HEK293 (cell line): ENCODE data around the gene EXOC3.

Experiments
- CTCF ChIA-PET: fragments of 350-600 bp; formaldehyde crosslinking; extraction: SDS; loops from one replicate; lab custom pipeline; 2021; ENCODE audit warnings: antibody characterized with exemption; lab: Yijun Ruan, JAX
- POLR2A ChIA-PET: fragments of 300-600 bp; formaldehyde crosslinking; extraction: SDS; loops from one replicate; lab custom pipeline; 2020; ENCODE audit warnings: antibody characterized with exemption, inconsistent platforms; lab: Yijun Ruan, JAX
- H3K27ac ChIP-seq: fragments of 200-500 bp; sonication (Bioruptor generic); 2 replicates; pipeline ENCODE4 v1.5.1; 2014; ENCODE audit warnings: low read depth, low read length, control low read depth, inconsistent platforms; ENCODE audit errors: extremely low read depth
- H3K36me3 ChIP-seq, 2 experiments: fragments of 200-500 bp in 1 of 2; sonication (Bioruptor generic) in 1 of 2; 1 replicate in 1 of 2; 2 replicates in 1 of 2; pipeline ENCODE4 v1.5.1; 2014 to 2017; ENCODE audit warnings: inconsistent platforms in 2 of 2, low read length in 2 of 2; ENCODE audit not compliant: control insufficient read depth in 2 of 2, insufficient read depth in 1 of 2
- H3K4me1 ChIP-seq: fragments of 200-500 bp; sonication (Bioruptor generic); 2 replicates; pipeline ENCODE4 v1.5.1; 2014; ENCODE audit warnings: mild to moderate bottlenecking, low read length, inconsistent platforms; ENCODE audit not compliant: control insufficient read depth, insufficient read depth
- H3K4me3 ChIP-seq: 2 replicates; pipeline ENCODE4 v1.5.1; 2011; ENCODE audit warnings: low read depth, mild to moderate bottlenecking, control low read depth, low read length, moderate library complexity
- H3K9me3 ChIP-seq: fragments of 200-500 bp; sonication (Bioruptor generic); 2 replicates; pipeline ENCODE4 v1.5.1; 2014; ENCODE audit warnings: low read depth, low read length, inconsistent platforms; ENCODE audit not compliant: control insufficient read depth, insufficient read depth
- EGR2 ChIP-seq: fragments of 450-650 bp; formaldehyde crosslinking; IDR thresholded peaks from 2 replicates; pipeline ENCODE4 v1.5.1; 2016; ENCODE audit warnings: low read depth, missing biosample characterization, missing genetic modification characterization
- HOXD13 ChIP-seq: sonication (generic); formaldehyde crosslinking; IDR thresholded peaks from 2 replicates; pipeline ENCODE4 v1.8.0; 2022; ENCODE audit warnings: missing genetic modification reagents, borderline replicate concordance
- IKZF3 ChIP-seq: fragments of 450-650 bp; IDR thresholded peaks from 2 replicates; pipeline ENCODE4 v1.5.0; 2018; ENCODE audit warnings: missing biosample characterization, mild to moderate bottlenecking, missing genetic modification characterization, moderate library complexity
- ZBTB21 ChIP-seq: fragments of 450-650 bp; formaldehyde crosslinking; IDR thresholded peaks from 2 replicates; pipeline ENCODE4 v1.5.1; 2017; ENCODE audit warnings: missing biosample characterization, missing genetic modification characterization
- ZFHX2 ChIP-seq: fragments of 450-650 bp; formaldehyde crosslinking; conservative IDR thresholded peaks from 2 replicates; pipeline ENCODE4 v1.5.1; 2016; ENCODE audit warnings: missing biosample characterization, missing genetic modification characterization
- ZFP37 ChIP-seq: fragments of 450-650 bp; formaldehyde crosslinking; IDR thresholded peaks from 2 replicates; pipeline ENCODE4 v1.5.1; 2016; ENCODE audit warnings: missing biosample characterization, missing genetic modification characterization
- ZFP69B ChIP-seq: fragments of 450-650 bp; formaldehyde crosslinking; IDR thresholded peaks from 2 replicates; pipeline ENCODE4 v1.5.1; 2016; ENCODE audit warnings: missing biosample characterization, missing genetic modification characterization
- ZIC2 ChIP-seq: fragments of 450-650 bp; formaldehyde crosslinking; IDR thresholded peaks from 2 replicates; pipeline ENCODE4 v1.5.1; 2016; ENCODE audit warnings: missing biosample characterization, missing genetic modification characterization
- ZNF133 ChIP-seq: fragments of 450-650 bp; formaldehyde crosslinking; IDR thresholded peaks from 2 replicates; pipeline ENCODE4 v1.5.1; 2016; ENCODE audit warnings: missing biosample characterization, missing genetic modification characterization
- ZNF184 ChIP-seq: fragments of 450-650 bp; IDR thresholded peaks from 2 replicates; pipeline ENCODE4 v1.5.1; 2018; ENCODE audit warnings: missing biosample characterization, mild to moderate bottlenecking, missing genetic modification characterization
- ZNF292 ChIP-seq: fragments of 450-650 bp; formaldehyde crosslinking; IDR thresholded peaks from 2 replicates; pipeline ENCODE4 v1.5.1; 2016; ENCODE audit warnings: low read depth, missing biosample characterization, missing genetic modification characterization, borderline replicate concordance
- ZNF341 ChIP-seq: fragments of 450-650 bp; formaldehyde crosslinking; IDR thresholded peaks from 2 replicates; pipeline ENCODE4; 2016; ENCODE audit warnings: low read depth, missing biosample characterization, missing genetic modification characterization
- ZNF423 ChIP-seq: fragments of 450-650 bp; formaldehyde crosslinking; IDR thresholded peaks from 2 replicates; pipeline ENCODE4 v1.5.1; 2016; ENCODE audit warnings: missing biosample characterization, missing genetic modification characterization
- ZNF530 ChIP-seq: fragments of 450-650 bp; formaldehyde crosslinking; IDR thresholded peaks from 2 replicates; pipeline ENCODE4 v1.5.1; 2016; ENCODE audit warnings: low read depth, missing biosample characterization, missing genetic modification characterization
- ZNF571 ChIP-seq: fragments of 450-650 bp; formaldehyde crosslinking; IDR thresholded peaks from 2 replicates; pipeline ENCODE4 v1.5.0; 2017; ENCODE audit warnings: missing biosample characterization, missing genetic modification characterization
- ZNF658 ChIP-seq: fragments of 450-650 bp; formaldehyde crosslinking; IDR thresholded peaks from 2 replicates; pipeline ENCODE4; 2016; ENCODE audit warnings: missing biosample characterization, missing genetic modification characterization
- ZNF660 ChIP-seq: fragments of 450-650 bp; IDR thresholded peaks from 2 replicates; pipeline ENCODE4 v1.5.1; 2018; ENCODE audit warnings: missing biosample characterization, mild to moderate bottlenecking, missing genetic modification characterization
- ZNF701 ChIP-seq: fragments of 450-650 bp; formaldehyde crosslinking; IDR thresholded peaks from 2 replicates; pipeline ENCODE4 v1.5.1; 2016; ENCODE audit warnings: missing biosample characterization, missing genetic modification characterization
- TF ChIP-seq, protein P1 (sequence below): fragments of 450-650 bp; formaldehyde crosslinking; IDR thresholded peaks from 2 replicates; pipeline ENCODE4 v1.5.1; 2016; ENCODE audit warnings: missing biosample characterization, missing genetic modification characterization
- TF ChIP-seq, protein P2 (sequence below): fragments of 450-650 bp; formaldehyde crosslinking; IDR thresholded peaks from 2 replicates; pipeline ENCODE4 v1.5.1; 2016; ENCODE audit warnings: missing biosample characterization, missing genetic modification characterization
- TF ChIP-seq, protein P3 (sequence below): fragments of 450-650 bp; formaldehyde crosslinking; IDR thresholded peaks from 2 replicates; pipeline ENCODE4 v1.5.1; 2016; ENCODE audit warnings: missing biosample characterization, missing genetic modification characterization

Gene EXOC3

GRCh38 chr5:513216-514100 is 70.5 kb downstream of the EXOC3 start:
- CTCF ChIA-PET, result no interaction called here
- POLR2A ChIA-PET, result no interaction called here

GRCh38 chr5:514101-514485 is 71.1 kb downstream of the EXOC3 start:
- Histone ChIP-seq H3K9me3 (no peaks in the 10 kb centered on the region), H3K4me3 (no peak overlapping the region), H3K4me1 (no peaks in the 10 kb centered on the region), H3K27ac (no peak overlapping the region), H3K36me3 (no peaks in the 10 kb centered on the region)
- no peak for TF ChIP-seq ZNF658 (tag by site-specific recombination)
- no peak for TF ChIP-seq ZNF701 (tag by site-specific recombination)
- TF ChIP-seq ZNF133 (tag by site-specific recombination), result no peak
- no peak for TF ChIP-seq ZFP37 (tag by site-specific recombination)
- no peak for TF ChIP-seq ZNF530 (tag by site-specific recombination)
- TF ChIP-seq ZBTB21 (tag by site-specific recombination), result no peak
- TF ChIP-seq ZNF660 (tag by site-specific recombination), result no peak
- no peak for TF ChIP-seq ZNF423
- no peak for TF ChIP-seq ZNF571 (tag by site-specific recombination)
- TF ChIP-seq, protein P1, sequence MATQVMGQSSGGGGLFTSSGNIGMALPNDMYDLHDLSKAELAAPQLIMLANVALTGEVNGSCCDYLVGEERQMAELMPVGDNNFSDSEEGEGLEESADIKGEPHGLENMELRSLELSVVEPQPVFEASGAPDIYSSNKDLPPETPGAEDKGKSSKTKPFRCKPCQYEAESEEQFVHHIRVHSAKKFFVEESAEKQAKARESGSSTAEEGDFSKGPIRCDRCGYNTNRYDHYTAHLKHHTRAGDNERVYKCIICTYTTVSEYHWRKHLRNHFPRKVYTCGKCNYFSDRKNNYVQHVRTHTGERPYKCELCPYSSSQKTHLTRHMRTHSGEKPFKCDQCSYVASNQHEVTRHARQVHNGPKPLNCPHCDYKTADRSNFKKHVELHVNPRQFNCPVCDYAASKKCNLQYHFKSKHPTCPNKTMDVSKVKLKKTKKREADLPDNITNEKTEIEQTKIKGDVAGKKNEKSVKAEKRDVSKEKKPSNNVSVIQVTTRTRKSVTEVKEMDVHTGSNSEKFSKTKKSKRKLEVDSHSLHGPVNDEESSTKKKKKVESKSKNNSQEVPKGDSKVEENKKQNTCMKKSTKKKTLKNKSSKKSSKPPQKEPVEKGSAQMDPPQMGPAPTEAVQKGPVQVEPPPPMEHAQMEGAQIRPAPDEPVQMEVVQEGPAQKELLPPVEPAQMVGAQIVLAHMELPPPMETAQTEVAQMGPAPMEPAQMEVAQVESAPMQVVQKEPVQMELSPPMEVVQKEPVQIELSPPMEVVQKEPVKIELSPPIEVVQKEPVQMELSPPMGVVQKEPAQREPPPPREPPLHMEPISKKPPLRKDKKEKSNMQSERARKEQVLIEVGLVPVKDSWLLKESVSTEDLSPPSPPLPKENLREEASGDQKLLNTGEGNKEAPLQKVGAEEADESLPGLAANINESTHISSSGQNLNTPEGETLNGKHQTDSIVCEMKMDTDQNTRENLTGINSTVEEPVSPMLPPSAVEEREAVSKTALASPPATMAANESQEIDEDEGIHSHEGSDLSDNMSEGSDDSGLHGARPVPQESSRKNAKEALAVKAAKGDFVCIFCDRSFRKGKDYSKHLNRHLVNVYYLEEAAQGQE (tag by site-specific recombination), result no peak
- TF ChIP-seq ZIC2, result no peak
- TF ChIP-seq, protein P2, sequence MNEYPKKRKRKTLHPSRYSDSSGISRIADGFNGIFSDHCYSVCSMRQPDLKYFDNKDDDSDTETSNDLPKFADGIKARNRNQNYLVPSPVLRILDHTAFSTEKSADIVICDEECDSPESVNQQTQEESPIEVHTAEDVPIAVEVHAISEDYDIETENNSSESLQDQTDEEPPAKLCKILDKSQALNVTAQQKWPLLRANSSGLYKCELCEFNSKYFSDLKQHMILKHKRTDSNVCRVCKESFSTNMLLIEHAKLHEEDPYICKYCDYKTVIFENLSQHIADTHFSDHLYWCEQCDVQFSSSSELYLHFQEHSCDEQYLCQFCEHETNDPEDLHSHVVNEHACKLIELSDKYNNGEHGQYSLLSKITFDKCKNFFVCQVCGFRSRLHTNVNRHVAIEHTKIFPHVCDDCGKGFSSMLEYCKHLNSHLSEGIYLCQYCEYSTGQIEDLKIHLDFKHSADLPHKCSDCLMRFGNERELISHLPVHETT (tag by site-specific recombination), result no peak
- TF ChIP-seq, protein P3, sequence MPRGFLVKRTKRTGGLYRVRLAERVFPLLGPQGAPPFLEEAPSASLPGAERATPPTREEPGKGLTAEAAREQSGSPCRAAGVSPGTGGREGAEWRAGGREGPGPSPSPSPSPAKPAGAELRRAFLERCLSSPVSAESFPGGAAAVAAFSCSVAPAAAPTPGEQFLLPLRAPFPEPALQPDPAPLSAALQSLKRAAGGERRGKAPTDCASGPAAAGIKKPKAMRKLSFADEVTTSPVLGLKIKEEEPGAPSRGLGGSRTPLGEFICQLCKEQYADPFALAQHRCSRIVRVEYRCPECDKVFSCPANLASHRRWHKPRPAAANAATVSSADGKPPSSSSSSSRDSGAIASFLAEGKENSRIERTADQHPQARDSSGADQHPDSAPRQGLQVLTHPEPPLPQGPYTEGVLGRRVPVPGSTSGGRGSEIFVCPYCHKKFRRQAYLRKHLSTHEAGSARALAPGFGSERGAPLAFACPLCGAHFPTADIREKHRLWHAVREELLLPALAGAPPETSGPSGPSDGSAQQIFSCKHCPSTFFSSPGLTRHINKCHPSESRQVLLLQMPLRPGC (tag by site-specific recombination), result no peak
- TF ChIP-seq ZNF292 (tag by site-specific recombination), result no peak
- TF ChIP-seq ZNF341, result no peak
- no peak for TF ChIP-seq EGR2 (tag by site-specific recombination)
- no peak for TF ChIP-seq HOXD13 (CRISPR knock-in tag)
- no peak for TF ChIP-seq ZNF184
- TF ChIP-seq ZFP69B (tag by site-specific recombination), result no peak
- ChIA-PET POLR2A (no interaction called here), CTCF (no interaction called here)

More at GRCh38 chr5:513216-514100, 70.5 kb downstream of the EXOC3 start:
- Histone ChIP-seq H3K27ac (no peak overlapping the region), H3K36me3 (no peaks in the 10 kb centered on the region)
- TF ChIP-seq ZFHX2 (tag by site-specific recombination), result peak; percentile 61
- TF ChIP-seq ZNF341, result peak; percentile 55
- peak; percentile 22; the same call in 1 of the 2 replicates for TF ChIP-seq EGR2 (tag by site-specific recombination)
- no peak for TF ChIP-seq IKZF3
- TF ChIP-seq, all 188 proteins: peak for 3
- no peak overlapping the region for H3K4me3 ChIP-seq
- no peaks in the 10 kb centered on the region for H3K4me1 ChIP-seq
- H3K9me3 ChIP-seq, result no peaks in the 10 kb centered on the region
